HepG2 (cell line): ENCODE data around the gene MEF2B. TPM values are rescaled to one million over a fixed set of nuclear protein-coding genes. Genes with fewer than 3 reads are reported as not detected.
A peak's percentile ranks its signal among the peaks of the same experiment; 100 is the strongest.

Experiments used
- AKAP8 ChIP-seq: sonication (generic); formaldehyde crosslinking; IDR thresholded peaks from 2 replicates; pipeline ENCODE4 v1.5.1; 2020; ENCODE audit warnings: mild to moderate bottlenecking, missing genetic modification reagents
- E2F5 ChIP-seq: sonication (generic); formaldehyde crosslinking; conservative IDR thresholded peaks from 2 replicates; pipeline ENCODE4 v1.4.0; 2020; ENCODE audit warnings: missing genetic modification reagents
- ESRRA ChIP-seq: sonication (generic); formaldehyde crosslinking; IDR thresholded peaks from 2 replicates; pipeline ENCODE4 v1.5.1; 2020; ENCODE audit warnings: mild to moderate bottlenecking, low read depth, missing genetic modification reagents
- HDAC6 ChIP-seq: fragments of 200-600 bp; sonication (generic); IDR thresholded peaks from 2 replicates; pipeline ENCODE4 v1.7.0; 2017; ENCODE audit warnings: mild to moderate bottlenecking, antibody characterized with exemption, low read length, low read depth
- HNF1B ChIP-seq: sonication (generic); formaldehyde crosslinking; IDR thresholded peaks from 2 replicates; pipeline ENCODE4 v1.5.1; 2020; ENCODE audit warnings: mild to moderate bottlenecking, moderate library complexity, missing genetic modification reagents
- IKZF4 ChIP-seq: sonication (generic); formaldehyde crosslinking; IDR thresholded peaks from 2 replicates; pipeline ENCODE4 v1.5.1; 2020; ENCODE audit warnings: borderline replicate concordance, mild to moderate bottlenecking, low read depth, missing genetic modification reagents; ENCODE audit errors: not compliant biosample characterization
- JUN ChIP-seq: sonication (generic); formaldehyde crosslinking; IDR thresholded peaks from 2 replicates; pipeline ENCODE4 v1.4.0; 2020; ENCODE audit warnings: mild to moderate bottlenecking, missing genetic modification reagents
- KAT2B ChIP-seq: fragments of 150-350 bp; IDR thresholded peaks from 2 replicates; pipeline ENCODE4 v1.6.1; 2014; ENCODE audit warnings: low read depth, low read length, borderline replicate concordance
- MAZ ChIP-seq, 2 experiments: sonication (generic) in 1 of 2; formaldehyde crosslinking in 1 of 2; IDR thresholded peaks; 2 replicates each; pipeline versions ENCODE4 v1.5.0 to v1.6.1; 2012 to 2020; ENCODE audit warnings: low read depth in 2 of 2, mild to moderate bottlenecking in 2 of 2, borderline replicate concordance in 1 of 2, improper control_type of control experiment in 1 of 2, low read length in 1 of 2, missing genetic modification reagents in 1 of 2, moderate library complexity in 1 of 2
- NR3C1 ChIP-seq: sonication (generic); formaldehyde crosslinking; IDR thresholded peaks from 2 replicates; pipeline ENCODE4 v1.4.0; 2020; ENCODE audit warnings: missing genetic modification reagents
- RAD51 ChIP-seq: fragments of 450-650 bp; IDR thresholded peaks from 2 replicates; pipeline ENCODE4 v1.6.1; 2016; ENCODE audit warnings: borderline replicate concordance
- TFAP4 ChIP-seq: sonication (generic); IDR thresholded peaks from 2 replicates; pipeline ENCODE4 v1.6.1; 2016; ENCODE audit warnings: low read depth, borderline replicate concordance
- ZBTB1 ChIP-seq: sonication (generic); formaldehyde crosslinking; IDR thresholded peaks from 2 replicates; pipeline ENCODE4 v1.4.0; 2020; ENCODE audit warnings: missing genetic modification reagents, borderline replicate concordance
- ZBTB10 ChIP-seq: sonication (generic); formaldehyde crosslinking; IDR thresholded peaks from 2 replicates; pipeline ENCODE4 v1.4.0; 2020; ENCODE audit warnings: missing genetic modification reagents, borderline replicate concordance
- ZBTB42 ChIP-seq: sonication (generic); formaldehyde crosslinking; IDR thresholded peaks from 2 replicates; pipeline ENCODE4 v1.5.0; 2020; ENCODE audit warnings: mild to moderate bottlenecking, missing genetic modification reagents
- ZFX ChIP-seq: sonication (generic); formaldehyde crosslinking; IDR thresholded peaks from 2 replicates; pipeline ENCODE4 v1.4.0; 2020; ENCODE audit warnings: mild to moderate bottlenecking, low read depth, missing genetic modification reagents, moderate library complexity
- ZGPAT ChIP-seq: IDR thresholded peaks from 2 replicates; pipeline ENCODE4 v1.6.1; 2016; ENCODE audit warnings: mild to moderate bottlenecking
- ZNF33A ChIP-seq: sonication (generic); formaldehyde crosslinking; IDR thresholded peaks from 2 replicates; pipeline ENCODE4 v1.5.1; 2020; ENCODE audit warnings: missing genetic modification reagents, mild to moderate bottlenecking, moderate library complexity, borderline replicate concordance
- polyA plus RNA-seq, 8 experiments: library from polyadenylated mRNA; depleted of rRNA in 3 of 8; stranded (reverse) in 7 of 8; unstranded in 1 of 8; fragments of >200 nt; fragmentation: Illumina TruSeq in 4 of 8; extraction: Trizol in 4 of 8; gene quantifications; 2 replicates each; pipeline versions ENCODE4 v1.2.1 to v1.2.3, GENCODE V29; 2011 to 2016; ENCODE audit warnings: low read depth in 4 of 8, missing spikeins in 1 of 8, mixed read lengths in 1 of 8; ENCODE audit not compliant: insufficient read depth in 1 of 8
- total RNA-seq, 5 experiments: library from RNA; depleted of rRNA; stranded (reverse); fragments of >200 nt; fragmentation: Illumina TruSeq; extraction: Trizol; gene quantifications; 2 replicates each; pipeline ENCODE4 v1.2.3, GENCODE V29; 2016; ENCODE audit warnings: low read depth in 1 of 5

Gene MEF2B
- total and polyA plus RNA-seq, 2 of the 13 experiments (the other 11 are each of a cell fraction or from before 2014, with no cell fraction given) = 1.2 to 1.7 TPM

- TF ChIP-seq E2F5 (CRISPR knock-in tag) = no peak
- TF ChIP-seq ZBTB10 (CRISPR knock-in tag) = no peak
- TF ChIP-seq HDAC6 = no peak
- TF ChIP-seq ZFX (CRISPR knock-in tag) = peak; percentile 81
- TF ChIP-seq ZGPAT (CRISPR knock-in tag) = no peak; the same call in 1 of the 2 replicates
- 0 out of 2 replicates have a peak, but pooled peaks have one; percentile 36 for TF ChIP-seq AKAP8
- no peak for TF ChIP-seq ZBTB1 (CRISPR knock-in tag)
- peak; percentile 43; the same call in 1 of the 2 replicates for TF ChIP-seq JUN
- no peak for TF ChIP-seq KAT2B
- TF ChIP-seq HNF1B (CRISPR knock-in tag) = peak; percentile 36
- no peak for TF ChIP-seq ZNF33A
- no peak for TF ChIP-seq ZBTB42 (CRISPR knock-in tag)
- TF ChIP-seq MAZ (IDR thresholded peaks at IDR 0.05; ENCODE audit: borderline replicate concordance, low read depth, low read length) = 0 out of 2 replicates have a peak, but pooled peaks have one; percentile 36
- TF ChIP-seq MAZ (CRISPR knock-in tag; IDR thresholded peaks at IDR 0.05; ENCODE audit: low read depth) = no peak; the same call in 1 of the 2 replicates
- no peak for TF ChIP-seq NR3C1 (CRISPR knock-in tag)
- peak; percentile 71 for TF ChIP-seq ESRRA (CRISPR knock-in tag)
- TF ChIP-seq IKZF4 (CRISPR knock-in tag) = no peak
- TF ChIP-seq TFAP4 = peak; percentile 73
- TF ChIP-seq RAD51 = no peak
Measured at GRCh38 chr19:19098703-19099632, 71.1 kb downstream of the MEF2B start (continued).
